Measurements from ENCODE around the gene S100A8.

- TF ChIP-seq EZH2 (IDR thresholded peaks at IDR 0.05; ENCODE audit: insufficient read depth, poor library complexity, severe bottlenecking) (no peak), EZH2phosphoT487 (IDR thresholded peaks at IDR 0.05; ENCODE audit: insufficient read depth, low read depth) (no peak)
Observed at GRCh38 chr1:153374071-153374470, 16.8 kb downstream of the S100A8 start.
